GM21447 (cell line): ENCODE results near the gene FOXA1.
"Not testable (repeated sequence)": the region's sequence is repeated elsewhere in the genome, so short reads cannot be mapped to it uniquely, and the experiment has no call there.

Source experiments
- ATAC-seq: cut with Tn5 transposase; IDR thresholded peaks from one replicate; pipeline ENCODE4 v1.9.1; 2021; ENCODE audit not compliant: unreplicated experiment

FOXA1 gene

GRCh38 chr14:37563189-37563588, 31.9 kb downstream of the FOXA1 start:
- no peak for ATAC-seq

DNA sequence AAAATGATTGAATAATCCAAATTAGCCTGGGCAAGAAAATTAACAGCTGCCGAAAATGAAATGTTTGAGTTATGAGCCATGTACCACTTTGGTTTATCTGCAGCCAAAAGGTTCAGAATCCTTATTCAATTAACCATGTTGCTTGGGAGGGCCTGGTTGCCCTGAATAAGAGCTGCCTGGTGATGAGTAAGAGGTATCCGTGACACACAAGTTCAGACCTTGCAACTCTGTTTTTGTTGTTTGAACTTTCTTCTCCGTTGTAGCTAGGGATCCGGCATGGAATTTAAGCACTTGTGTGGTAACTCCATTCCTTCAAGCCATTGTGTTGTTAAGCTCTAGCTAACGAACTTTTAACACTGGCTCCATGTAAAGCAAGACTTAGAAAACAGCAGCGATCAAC, 35.7 kb downstream of the FOXA1 start:
- ATAC-seq, result no peak

- no peak for ATAC-seq
Observed at GRCh38 chr14:37558740-37559139, 36.3 kb downstream of the FOXA1 start.

GRCh38 chr14:37555596-37555995, 39.5 kb downstream of the FOXA1 start:
- ATAC-seq, result not testable (repeated sequence)

GRCh38 chr14:37553935-37554550, 41.0 kb downstream of the FOXA1 start:
- no peak for ATAC-seq

DNA sequence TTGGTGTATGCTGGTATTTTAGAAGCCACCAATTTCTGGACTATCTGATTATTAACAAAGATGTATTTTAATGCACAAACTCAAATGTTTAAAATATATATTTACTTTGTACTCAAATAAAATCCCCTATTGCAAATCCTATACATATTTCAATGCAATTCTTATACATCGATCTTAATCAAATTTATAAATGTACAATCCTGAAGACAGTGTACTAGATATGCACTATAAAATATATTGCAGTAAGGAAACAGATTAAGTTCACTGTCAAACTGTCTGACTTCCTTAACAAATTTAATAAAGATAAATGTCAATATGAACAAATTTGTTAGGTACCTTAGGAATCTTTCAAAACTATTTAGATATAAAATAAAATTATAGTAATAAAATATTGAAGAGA, 43.9 kb downstream of the FOXA1 start:
- ATAC-seq, result no peak

- no peak for ATAC-seq
Observed at GRCh38 chr14:37550511-37550910, 44.5 kb downstream of the FOXA1 start.

- no peak for ATAC-seq
Observed at GRCh38 chr14:37546621-37547447, 48.2 kb downstream of the FOXA1 start.

GRCh38 chr14:37545174-37545573, 49.9 kb downstream of the FOXA1 start:
- no peak for ATAC-seq

- no peak for ATAC-seq
Observed at GRCh38 chr14:37544407-37544806, 50.6 kb downstream of the FOXA1 start.

- no peak for ATAC-seq
Observed at GRCh38 chr14:37539992-37540391, 55.1 kb downstream of the FOXA1 start.
